Activated CD4-positive, CD25-positive, alpha-beta regulatory T cell treated with anti-CD3 and anti-CD28 coated beads, Interleukin-2, amount 50 U/mL, for 72 hours (primary cell): ENCODE results near the gene DHX16.

Source experiments
- DNase-seq: peaks from one replicate; pipeline ENCODE4 v3.0.0; 2021

Gene DHX16

DNA sequence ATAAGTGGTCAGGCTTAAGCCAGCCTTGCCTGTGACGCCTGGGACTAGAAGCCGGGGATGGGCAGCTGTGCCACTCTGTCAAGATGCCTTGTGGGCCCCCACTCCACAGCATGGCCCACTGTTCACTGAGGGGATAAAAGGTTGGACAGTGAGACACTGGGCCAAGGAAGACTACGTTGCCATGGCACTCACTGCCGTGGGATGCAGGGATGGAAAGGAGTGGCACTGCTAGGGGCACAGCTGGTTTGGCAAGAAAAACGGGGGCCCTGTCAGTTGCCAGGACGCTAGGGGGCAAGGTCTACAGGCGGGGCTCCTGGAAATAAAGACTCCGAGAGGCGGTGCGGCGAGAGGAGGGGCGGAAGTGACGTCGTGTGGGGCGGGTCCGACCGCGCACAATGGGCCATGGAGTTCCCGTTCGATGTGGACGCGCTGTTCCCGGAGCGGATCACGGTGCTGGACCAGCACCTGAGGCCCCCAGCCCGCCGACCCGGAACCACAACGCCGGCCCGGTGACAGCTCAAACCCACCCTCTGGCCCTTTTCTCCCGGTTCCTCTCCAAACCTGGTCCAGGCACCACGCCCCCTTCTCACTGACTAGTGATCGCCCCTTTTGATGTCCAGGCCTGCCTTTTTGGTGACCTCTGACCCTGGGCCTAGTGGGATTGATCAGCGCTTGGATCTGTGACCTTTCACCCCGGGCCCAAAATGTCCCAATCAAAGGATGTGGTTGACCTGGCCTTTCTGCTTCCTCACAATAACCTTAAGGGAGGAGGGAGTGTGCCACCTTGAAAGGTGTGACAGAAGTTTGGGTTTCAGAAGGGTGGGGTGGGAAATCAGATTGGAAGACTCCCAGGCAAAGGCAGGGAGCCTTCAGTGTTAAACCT is 46.1 kb downstream of the DHX16 start, which contains the start of gene ATAT1:
ATAT1 (plus strand) TSS at position 391 of the 883 bp plus-strand sequence.
- peak; percentile 83 for DNase-seq

DNA sequence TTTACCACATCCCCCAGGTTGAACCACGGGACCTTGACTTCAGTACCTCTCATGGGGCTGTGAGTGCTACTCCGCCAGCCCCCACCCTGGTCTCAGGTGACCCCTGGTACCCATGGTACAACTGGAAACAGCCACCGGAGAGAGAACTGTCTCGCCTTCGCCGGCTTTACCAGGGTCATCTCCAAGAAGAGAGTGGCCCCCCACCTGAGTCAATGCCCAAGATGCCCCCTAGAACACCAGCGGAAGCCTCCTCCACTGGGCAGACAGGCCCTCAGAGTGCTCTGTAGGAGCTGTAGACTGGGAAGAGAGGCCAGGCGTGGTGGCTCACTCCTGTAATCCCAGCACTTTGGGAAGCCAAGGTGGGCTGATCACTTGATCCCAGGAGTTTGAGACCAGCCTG is 47.3 kb downstream of the DHX16 start:
- no peak for DNase-seq

DNA sequence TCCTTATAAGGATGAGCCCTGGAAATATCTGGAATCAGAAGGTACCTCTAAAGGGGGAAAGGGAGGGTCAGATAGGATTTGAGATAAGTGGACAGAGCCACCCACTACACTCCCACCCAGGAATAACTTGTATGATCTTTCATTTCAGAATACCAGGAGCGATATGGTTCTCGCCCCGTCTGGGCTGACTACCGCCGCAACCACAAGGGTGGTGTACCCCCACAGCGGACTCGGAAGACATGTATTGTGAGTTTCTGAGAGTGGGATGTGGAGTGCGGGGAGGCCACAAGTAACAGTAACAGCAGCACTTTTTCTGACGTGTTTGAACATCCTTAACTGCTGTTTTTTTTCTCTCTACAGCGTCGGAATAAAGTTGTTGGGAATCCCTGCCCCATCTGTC is 53.2 kb downstream of the DHX16 start:
- DNase-seq: no peak

DNA sequence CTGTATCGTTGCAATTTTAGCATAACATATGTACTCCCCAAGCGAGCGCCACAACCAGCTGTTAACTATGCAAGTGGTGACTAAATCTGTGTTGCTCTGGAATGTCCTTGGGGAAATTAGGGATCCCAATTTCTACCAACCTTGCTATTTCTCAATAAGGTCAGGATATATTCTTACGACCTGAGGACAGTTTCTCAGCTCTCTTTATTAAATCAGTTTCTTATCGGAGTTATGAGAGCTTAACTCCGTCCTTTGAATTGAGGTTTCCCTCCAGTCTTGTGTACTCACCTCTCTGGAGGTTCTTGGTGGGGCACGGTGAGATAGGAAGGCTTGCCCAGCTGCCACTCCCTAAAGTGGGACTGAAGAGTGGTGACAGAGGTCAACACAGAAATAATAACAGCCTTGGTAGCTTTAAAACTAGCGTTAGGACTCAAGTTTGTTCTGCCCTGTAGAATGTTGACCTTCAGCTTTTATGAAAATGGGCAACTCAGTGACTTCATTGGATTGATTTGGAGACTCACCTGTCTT is 54.5 kb downstream of the DHX16 start:
- no peak for DNase-seq

DNA sequence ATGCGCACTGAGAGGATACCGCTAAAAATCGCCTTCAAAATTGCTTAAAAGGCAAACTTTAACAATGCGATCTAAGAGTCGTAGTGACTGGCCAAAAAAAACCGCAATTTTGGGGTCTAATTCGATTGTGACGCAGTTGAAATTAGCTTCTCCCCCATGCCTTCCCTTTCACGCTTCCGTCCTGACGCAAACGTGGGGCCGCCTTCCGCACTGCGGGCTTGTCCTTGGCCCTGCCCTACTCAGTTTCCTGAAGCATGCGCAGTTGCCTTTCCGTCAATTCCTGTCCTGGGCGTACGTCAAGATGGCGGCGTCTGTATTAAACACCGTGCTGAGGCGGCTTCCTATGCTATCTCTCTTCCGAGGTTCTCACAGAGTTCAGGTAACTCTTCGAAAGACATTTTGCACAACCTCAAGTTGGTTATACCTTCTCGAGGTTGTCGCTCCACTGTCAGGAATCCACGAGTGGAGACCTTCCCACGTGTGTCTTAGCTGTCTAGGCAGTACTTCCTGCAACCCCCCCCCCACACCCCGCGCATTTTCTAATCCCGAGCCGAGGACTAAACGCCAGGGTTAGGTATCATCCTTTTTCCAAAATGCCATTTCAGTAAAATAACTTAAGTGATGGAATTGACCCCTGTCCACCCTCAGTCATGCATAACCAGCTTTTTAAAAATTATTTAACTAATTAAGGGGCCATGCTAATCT is 55.1 kb downstream of the DHX16 start, which contains the start of gene MRPS18B:
MRPS18B (plus strand) TSS at position 276 of the 705 bp plus-strand sequence; CDS start at position 302, 26 bp downstream.
- DNase-seq: peak; percentile 96

DNA sequence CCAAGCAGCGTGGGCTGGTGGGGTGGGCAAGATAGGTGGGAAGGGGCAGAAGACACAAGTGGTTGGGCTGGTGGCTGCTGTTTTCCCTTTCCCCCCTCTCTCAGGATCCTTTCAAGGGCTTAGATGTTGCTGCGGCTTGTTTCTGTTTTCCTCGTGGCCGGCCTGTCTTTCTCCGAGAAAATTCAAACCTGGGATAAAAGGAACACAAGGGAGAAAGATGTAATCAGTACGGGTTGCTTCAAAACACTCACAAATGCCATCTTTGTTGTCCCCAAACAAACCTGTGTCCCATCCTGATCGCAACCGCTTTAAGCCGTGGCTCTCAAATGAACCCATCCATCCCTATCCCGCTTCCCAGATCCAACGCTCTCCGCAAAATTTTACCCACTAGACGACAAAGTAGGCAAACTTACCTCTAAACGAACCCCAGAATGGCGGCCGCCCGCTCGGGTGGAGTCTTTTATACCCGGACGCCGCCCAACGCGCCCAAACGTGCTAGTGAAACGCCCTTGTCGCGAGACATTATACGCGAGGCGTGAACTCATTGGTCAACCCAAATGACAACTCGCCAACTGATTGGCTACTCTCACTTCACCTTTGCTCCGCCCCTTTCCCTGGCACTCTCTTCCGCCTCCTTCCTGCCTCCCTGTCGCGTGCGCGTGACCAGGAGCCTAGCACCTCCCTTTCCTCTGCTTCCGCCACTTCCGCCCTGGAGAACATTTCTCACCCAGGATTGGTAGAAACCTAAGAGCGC is 55.8 kb downstream of the DHX16 start, which contains the start of gene PPP1R10:
PPP1R10 (minus strand) TSS at position 433 of the 754 bp plus-strand sequence. CDS start 7,299 bp downstream, outside the sequence.
- DNase-seq: peak; percentile 96

DNA sequence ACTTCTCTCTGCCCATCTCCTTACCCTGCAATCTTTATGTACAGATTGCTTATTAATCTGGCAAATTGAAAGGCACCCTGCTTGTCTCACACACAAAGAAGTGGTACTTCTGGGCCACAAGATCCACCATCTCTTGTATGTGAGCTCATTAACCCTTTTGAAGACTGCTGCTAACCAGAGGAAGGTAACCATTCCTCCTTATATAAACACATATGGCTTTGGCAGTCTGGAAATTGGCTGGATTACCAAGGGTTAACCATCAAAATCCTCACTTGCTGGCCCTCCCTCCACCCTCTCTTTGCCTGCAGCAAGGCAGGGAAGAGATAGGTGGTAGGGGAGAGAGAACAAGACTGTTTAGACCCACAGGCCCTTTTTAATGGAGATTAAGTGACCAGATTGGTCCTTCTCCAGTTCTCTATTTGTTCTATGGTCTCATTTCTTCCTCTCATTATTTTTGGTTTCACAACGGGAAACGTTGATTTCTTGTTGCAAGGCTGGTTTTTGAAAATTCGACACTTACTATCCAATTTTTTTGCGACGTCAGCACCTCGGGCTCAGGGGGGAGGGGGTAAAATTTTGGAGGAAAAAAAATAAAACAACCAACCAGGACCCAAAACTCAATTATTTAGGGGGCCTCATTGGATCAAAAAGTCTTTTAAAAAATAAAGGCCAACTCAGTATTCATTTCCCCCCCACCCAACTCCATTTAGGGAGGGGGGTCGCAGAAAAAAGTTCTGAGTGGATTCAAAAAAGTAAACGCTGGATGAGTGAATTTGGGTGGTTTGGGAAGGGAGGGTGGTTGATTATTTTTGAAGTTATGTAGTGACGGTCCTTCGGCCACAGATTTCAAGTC is 56.6 kb downstream of the DHX16 start:
- DNase-seq: peak; percentile 42

DNA sequence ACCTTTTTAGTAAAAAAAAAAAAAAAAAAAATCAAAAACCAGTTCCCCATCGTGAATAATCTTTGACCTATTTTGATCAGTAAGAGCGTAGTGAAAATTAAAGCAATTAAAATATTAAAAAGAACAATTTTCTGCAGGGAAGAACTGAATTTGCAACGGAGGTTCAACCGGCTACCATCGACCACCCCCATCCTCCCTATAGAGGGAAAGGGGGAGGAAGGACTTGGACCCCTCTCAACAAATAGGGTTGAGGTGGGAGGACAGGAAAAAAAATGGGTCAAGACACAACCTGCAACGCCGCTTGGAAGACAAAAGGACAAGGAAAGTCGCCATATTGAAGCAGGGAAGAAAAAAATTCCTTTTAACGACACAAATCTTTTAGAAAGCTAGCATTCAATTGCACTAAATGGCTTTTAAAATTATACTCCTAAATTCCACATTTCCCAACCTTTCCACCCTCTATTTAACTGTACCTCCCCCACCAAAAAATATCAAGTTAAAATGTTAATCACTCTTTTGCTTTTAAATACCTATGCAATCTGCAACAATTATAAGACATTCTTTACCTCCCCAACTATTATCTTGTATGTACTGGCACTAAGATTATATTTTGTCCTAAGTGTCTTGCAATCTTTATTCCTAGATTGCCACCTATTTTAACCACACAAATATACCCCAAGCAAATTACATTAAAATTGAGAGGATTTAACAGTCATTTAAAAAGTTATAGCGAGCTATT is 57.4 kb downstream of the DHX16 start:
- no peak for DNase-seq

DNA sequence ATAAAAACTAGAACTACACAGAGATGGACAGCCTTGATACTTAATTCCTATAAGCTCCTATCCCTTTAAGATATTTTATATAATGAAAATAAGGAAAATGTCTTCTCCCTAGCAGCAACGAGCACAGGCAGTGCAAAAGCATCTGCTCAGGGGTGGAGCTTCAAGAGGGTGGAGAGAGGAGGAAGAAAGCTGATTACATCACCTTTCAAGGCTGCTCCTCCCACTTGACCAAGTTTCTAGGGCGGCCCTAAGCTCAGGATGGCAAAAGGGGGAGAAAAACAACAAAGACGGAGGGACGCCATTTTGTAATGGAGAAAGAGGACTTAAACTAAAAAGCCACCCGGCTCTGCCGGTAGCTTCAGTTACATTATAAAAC is 58.0 kb downstream of the DHX16 start:
- DNase-seq: peak; percentile 73

DNA sequence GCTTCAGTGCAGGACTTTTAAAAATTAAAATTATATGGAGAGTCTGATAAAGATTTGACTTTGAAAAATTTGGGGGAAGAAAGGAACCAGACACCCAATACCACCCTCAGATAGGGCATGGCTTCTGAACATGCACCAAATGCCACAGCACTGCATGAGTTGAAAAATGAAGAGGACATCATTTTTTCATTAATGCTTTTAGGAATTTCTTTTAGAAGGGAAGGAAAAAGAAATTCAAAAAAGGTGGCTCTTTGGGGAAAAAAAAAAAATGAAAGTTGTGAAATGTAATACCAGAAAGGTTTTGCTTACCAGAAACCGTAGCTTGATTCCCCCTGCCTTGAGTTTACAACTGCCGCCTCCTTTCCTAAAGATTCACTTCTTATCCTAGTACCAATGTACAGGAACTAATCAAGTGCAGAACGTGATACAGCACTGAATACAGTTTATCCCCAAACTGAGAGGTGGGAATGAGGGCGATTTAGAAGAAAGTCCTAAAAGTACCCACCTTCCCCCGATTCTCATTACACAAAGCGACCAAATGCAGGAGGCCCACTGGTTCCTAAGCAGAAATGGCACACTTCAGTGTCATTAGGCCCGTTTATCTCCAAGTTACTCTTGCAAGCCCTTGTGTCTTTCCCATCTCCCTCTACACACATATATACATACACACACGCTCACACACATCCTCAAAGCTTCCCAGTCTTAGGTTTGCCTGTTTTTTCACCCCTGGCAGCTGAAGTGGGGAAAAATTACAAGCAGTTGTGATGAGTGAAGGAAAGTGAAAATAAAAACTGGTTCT is 58.6 kb downstream of the DHX16 start:
- DNase-seq: no peak

DNA sequence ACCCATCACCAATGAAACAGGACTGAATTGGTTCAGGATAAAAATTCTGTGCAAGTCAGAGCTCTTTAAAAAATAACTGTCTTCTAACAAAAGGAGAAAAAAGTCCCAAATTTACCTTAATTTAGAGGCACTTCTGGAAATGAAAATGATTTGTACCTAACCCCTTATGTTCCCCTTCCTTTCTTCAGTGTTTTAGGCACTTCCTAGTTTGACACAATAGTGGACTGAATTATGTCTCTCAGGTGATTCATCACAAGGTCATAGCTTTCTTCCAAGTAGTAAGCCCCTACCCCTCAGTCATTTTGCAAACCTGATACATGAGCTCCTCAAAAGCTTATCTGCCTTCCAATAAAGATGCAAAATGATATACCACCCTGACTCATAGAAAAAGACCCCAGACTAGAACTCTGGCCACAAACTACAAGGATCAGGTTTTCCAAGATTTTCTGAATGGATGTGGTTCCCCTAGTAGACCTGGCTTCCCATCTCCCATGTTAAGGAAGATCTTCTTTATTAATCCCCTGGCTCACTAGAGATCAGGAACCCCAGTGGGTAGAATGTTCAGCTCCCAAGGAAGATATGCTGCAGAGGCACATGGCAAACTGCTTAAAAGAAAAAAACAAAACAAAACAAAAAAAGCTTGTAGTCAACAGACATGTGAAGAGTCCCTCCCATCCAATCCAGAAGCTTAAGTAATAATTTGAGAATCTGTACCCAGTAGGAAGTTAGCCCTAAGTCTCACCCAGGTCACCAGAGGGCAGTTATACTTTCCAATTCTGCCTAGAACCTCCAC is 59.4 kb downstream of the DHX16 start:
- no peak for DNase-seq

DNA sequence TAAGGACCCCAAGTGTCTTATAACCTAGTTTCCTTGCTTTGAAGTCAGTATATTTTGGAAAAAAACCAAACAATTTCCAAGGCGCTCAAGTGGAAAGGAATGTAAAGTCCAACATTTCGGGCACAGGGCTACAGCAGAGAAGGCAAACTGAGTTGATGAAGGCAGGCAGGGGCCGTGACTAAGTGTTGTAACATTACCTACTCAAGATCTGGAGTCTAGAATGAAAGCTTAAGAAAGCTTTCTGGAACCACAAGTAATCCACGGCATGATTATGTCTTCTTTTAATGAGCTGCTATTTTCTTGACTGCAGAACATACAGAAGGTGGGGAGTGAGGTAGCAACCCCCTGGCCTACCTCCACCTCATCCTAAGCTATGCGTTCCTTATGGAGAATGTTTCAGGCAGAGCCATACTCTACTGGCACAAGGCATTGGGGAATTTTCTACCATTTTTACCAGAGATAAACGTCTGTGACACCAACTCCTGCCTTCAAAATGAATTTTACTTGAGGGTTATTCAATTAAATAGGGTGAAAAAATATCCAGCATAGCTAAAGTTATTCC is 60.0 kb downstream of the DHX16 start:
- DNase-seq: no peak

DNA sequence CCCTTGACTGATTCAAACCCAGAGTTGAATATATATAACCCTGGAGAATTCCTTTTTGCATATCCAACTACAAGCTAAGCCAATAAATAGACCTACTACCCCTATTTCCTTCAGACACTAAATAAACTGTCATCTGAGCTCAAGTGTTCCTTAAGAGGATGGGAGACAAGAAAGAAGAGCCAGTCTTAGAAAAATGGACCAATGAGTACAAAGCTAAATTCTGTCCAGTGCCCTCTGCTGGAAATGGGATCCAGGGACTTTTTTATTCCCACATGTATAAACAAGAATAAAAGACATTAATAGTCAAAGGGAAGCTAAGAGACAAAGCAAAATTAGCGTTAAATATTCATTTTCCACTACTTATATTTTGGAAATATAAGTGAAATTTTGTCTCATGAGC is 60.6 kb downstream of the DHX16 start:
- no peak for DNase-seq

DNA sequence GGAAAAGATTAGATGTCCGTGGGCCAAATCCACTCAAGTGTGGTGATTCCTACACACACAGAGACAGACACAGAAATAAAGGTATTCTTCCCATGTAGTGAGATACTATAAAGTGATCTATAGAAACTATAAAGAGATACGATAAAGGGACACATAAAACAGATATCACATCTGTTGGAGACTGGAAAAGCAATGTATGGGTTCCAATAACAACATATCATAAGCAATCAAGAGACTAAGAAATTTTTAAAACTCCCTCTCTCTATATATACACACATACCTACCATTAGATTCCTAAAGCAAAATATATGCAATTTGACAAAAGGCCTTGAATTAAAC is 61.0 kb downstream of the DHX16 start:
- no peak for DNase-seq

DNA sequence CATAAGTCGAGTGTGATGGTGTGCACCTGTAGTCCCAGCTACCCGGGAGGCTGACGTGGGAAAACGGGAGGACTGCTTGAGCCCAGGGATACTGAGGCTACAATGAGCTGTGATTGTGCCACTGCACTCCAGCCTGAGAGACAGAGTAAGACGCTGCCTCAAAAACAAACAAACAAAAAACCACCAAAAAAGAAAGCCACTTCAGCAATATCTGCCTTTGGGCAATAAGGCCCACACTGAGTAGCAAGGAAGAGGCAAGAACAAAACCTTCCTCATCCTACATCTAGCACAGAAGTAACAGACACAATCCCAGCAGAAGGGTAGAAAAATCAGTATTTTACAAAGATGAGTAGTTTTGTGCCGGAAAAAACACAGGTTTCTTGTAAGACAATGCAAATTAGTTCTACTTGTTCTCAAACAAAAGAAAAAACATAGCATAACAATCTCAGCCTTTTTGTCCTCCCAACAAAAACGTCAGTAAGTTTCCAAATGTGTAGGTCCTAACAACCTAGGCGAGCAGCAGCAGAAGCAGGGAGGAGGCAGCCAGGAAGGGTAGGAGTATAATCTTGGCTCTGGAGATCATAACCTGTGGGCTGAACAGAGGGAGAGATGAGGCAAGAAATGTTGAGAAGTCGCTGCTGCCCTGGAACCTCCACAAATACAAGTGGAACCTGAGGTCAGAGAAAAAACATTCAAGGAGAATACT is 61.5 kb downstream of the DHX16 start:
- DNase-seq: no peak

DNA sequence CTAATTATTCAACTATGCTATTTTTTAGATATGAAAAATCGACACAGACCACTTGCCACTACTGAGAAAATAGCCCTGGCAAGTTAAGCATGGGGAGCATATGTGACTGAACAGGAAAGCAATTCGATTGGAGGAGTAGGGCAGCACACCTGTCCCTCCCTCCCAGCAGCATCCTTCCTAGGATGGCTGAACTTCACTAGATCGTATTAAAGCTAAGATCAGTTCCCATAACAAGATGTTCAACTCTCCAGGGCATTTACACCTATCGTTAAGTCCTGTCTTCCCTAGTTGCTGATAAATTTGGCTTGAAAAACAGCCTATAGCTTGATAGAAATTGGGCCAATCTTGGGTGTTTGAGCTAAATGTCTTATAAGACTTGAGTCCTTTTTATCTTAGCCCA is 62.7 kb downstream of the DHX16 start:
- no peak for DNase-seq

DNA sequence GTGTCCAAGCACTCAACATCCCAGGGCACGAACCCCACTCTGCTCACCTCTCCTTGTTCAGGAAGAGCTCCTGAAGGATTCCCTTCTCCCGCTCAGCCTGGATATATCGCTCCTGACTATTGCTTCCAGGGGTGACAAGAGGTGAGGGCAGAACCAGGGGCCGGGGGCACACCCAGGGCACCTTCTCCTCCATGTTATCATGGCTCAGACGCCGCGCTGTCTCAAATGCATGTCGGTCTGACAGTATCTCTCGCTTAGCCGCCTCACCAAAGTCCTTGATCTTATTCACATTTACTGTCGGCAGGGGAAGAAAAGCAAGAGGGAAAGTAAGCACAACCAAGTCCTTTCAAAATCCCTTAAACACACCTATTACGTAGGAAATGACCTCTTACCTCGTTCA is 68.8 kb downstream of the DHX16 start:
- no peak for DNase-seq
